SJCRH30 (cell line): Measurements from ENCODE around the gene FGGY. TPM values are rescaled to one million over a fixed set of nuclear protein-coding genes. Genes with fewer than 3 reads are reported as not detected.
A peak's percentile ranks its signal among the peaks of the same experiment; 100 is the strongest.

Experiments used
- DNase-seq, 2 experiments: peaks; one replicate each; pipeline ENCODE4 v3.0.0-alpha.2; 2015 to 2020
- H3K27ac ChIP-seq: fragments of 250-450 bp; sonication (Bioruptor Pico); 2 replicates; pipeline ENCODE4 v1.5.1; 2020; ENCODE audit warnings: mild to moderate bottlenecking, moderate library complexity
- H3K27me3 ChIP-seq: fragments of 250-450 bp; sonication (Bioruptor Pico); 2 replicates; pipeline ENCODE4 v1.5.1; 2020; ENCODE audit warnings: mild to moderate bottlenecking, moderate library complexity
- H3K36me3 ChIP-seq: fragments of 250-450 bp; sonication (Bioruptor Pico); 2 replicates; pipeline ENCODE4 v1.5.1; 2020; ENCODE audit warnings: mild to moderate bottlenecking, moderate library complexity
- H3K4me1 ChIP-seq: fragments of 250-450 bp; sonication (Bioruptor Pico); 2 replicates; pipeline ENCODE4 v1.5.1; 2020; ENCODE audit warnings: mild to moderate bottlenecking, moderate library complexity
- H3K4me3 ChIP-seq: fragments of 250-450 bp; sonication (Bioruptor Pico); 2 replicates; pipeline ENCODE4 v1.5.1; 2020; ENCODE audit warnings: mild to moderate bottlenecking, moderate library complexity
- H3K9me3 ChIP-seq: fragments of 250-450 bp; sonication (Bioruptor Pico); replicated peaks from 2 replicates; pipeline ENCODE4 v1.5.1; 2020; ENCODE audit warnings: mild to moderate bottlenecking, moderate library complexity
- total RNA-seq: library from RNA; depleted of rRNA; stranded (reverse); fragments of >200 nt; shearing (Covaris generic); gene quantifications from 2 replicates; pipeline ENCODE4 v1.2.3, GENCODE V29; 2014

Gene FGGY
- total RNA-seq, 1 experiment from 2014 or later = 31.8 TPM

DNA sequence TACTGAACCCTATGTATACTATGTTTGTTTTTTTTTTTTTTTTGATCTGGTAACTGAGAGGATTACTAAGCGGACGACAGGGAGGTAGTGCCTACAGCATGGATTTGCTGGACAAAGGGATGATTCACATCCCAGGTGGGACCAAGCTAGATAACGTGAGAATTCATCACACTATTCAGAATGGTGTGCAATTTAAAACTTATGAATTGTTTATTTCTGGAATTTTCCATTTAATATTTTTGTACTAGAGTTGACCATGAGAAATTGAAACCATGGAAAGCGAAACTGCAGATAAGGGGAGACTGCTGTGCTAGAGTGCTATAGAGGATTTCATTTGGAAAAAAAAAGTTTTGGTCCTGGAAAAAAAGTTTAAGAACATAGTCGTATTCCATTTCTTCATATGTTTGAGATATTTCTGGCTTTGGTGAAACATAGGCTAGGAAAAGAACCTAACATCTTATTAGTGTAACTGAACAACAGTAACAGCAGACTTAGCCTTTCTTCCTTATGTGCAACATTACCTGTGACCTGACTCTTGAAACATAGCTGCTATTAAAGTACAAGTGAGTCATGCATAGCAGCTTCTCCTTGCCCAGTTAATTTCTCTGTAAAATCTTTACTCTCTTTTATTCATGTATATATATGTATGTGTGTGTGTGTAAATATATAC lies 202.5 kb downstream of the FGGY start:
- Histone ChIP-seq H3K36me3 (no peaks in the 10 kb centered on the region), H3K9me3 (peaks cover 7% of the 10 kb centered on the region), H3K27ac (peak overlapping the region; percentile 46), H3K4me3 (no peak overlapping the region), H3K27me3 (no peaks in the 10 kb centered on the region), H3K4me1 (peaks cover 31% of the 10 kb centered on the region)
- no peak for DNase-seq

DNA sequence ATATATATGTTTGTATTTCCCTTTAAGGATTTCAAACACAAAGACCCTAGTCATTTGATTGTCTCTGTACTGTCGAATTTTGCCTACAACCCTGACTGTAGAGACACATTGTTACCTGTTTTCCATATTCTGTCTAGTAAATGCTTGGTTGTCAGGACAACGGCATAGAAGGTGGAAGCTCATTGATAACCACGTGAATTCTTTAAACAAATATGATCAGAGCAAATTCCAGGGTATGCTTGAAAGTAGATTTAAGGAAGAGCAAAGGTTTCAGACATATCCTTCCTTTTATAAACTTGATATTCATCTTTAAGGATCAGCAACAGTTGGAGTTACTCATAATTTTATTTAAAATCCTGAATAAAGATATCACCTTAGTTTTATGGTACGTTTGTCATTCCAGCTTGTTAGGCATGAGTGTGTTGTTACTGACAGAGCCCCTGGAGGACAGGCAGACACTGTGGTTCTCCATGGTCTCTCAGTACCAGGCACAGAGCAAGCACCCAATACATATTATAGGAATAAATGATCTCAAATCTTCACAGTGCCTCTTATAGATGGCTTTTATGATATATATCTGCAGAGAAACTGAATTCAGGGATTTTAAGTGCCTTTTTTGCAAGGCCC lies 203.2 kb downstream of the FGGY start:
- H3K4me3 ChIP-seq = no peak overlapping the region
- no peaks in the 10 kb centered on the region for H3K36me3 ChIP-seq
- peak overlapping the region; percentile 46; the same call in 1 of the 2 replicates for H3K27ac ChIP-seq
- DNase-seq = no peak
- H3K9me3 ChIP-seq = peaks cover 7% of the 10 kb centered on the region
- H3K27me3 ChIP-seq = no peaks in the 10 kb centered on the region
- H3K4me1 ChIP-seq = peaks cover 36% of the 10 kb centered on the region

DNA sequence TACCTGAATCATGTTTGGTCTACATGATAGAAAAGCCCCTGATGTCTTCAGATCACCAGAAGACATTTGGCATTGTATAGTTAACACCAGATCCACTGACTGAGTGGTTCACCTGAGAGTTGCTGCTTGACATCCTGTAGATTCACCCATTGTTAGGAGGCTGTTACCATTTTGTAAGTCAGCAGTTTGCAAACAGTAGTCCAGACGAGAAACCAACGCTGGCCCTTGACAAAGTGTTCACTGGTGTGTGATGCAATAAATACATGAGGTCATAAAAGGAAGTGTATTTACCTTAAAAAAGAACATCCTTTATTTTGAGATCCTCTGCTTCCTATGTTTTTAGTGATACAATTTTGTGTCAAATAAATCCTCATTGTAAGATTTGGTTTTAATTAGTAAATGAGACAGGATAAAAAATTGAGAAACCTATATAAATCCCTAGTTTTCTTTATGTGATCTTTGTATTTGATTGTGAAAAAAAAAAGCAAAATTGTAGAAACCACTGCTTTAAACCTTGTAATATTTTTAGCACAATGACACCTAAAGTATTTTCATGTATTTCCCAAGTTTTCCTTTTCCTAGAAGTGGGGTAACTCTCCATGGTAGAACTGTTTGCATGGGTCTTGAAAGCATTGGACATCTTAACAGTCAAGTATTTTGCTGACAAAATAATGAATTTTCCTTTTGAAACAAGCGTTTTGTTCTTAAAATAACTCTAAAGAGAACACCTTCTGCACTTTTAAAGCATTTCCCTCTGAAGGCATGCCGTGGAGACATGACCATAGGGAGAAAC lies 204.3 kb downstream of the FGGY start:
- DNase-seq = no peak
- H3K9me3 ChIP-seq = peaks cover 1% of the 10 kb centered on the region; the same call in 1 of the 2 replicates
- no peaks in the 10 kb centered on the region for H3K27me3 ChIP-seq
- H3K27ac ChIP-seq = no peak overlapping the region
- no peak overlapping the region for H3K4me3 ChIP-seq
- H3K4me1 ChIP-seq = peaks cover 46% of the 10 kb centered on the region
- H3K36me3 ChIP-seq = no peaks in the 10 kb centered on the region

DNA sequence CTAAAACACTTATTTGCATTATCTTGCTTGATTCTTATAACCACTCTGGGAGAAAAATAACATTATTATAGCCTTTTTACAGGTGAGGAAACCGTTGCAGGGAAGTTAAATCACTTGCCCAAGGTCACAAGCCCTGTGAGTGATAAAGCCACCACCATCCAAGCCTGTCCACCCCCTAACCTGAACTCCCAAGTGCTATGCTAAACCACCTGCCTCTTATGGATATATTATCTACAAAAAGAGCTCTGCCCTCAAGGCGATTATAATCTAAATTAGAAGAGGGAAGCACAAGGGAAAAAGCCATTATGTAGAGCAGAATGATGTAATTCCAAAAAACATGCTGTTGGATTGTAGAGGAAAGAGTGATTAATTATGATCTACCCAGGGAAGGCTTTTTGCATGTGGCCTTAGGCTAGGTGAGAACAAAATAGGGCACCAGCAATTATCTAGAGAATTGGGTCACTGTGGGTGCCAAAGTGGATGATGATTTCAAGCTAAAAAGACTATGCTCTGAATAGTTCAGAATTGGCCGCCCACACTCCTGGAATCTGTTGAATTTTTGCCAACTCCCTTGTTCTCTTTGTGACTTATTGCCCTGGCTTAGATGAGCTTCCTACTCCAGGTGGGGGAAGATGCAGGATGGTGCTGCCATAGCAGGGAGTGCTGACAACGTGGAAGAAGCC lies 205.3 kb downstream of the FGGY start:
- DNase-seq = no peak
- no peaks in the 10 kb centered on the region for H3K36me3 ChIP-seq
- H3K9me3 ChIP-seq = no peaks in the 10 kb centered on the region; the same call in 1 of the 2 replicates
- H3K27ac ChIP-seq = no peak overlapping the region
- H3K4me3 ChIP-seq = no peak overlapping the region
- H3K27me3 ChIP-seq = no peaks in the 10 kb centered on the region
- H3K4me1 ChIP-seq = peaks cover 52% of the 10 kb centered on the region

DNA sequence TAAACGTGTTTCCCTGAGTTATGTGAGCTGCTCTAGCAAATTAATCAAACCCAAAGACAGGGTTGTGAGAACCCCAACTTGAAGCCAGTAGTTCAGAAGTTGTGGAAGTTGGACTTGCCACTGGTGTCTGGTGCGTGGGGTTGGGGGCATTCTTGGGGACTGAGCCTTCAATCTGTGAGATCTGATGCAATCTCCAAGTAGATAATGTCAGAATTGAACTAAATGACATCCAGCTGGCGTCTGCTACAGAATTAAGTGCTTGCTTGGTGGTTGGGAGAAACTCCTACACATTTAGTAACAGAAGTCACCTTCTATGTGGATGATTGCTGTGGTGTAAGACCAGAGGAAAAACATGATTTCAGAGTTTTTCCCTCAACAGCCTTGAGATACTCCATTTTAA lies 207.4 kb downstream of the FGGY start:
- Histone ChIP-seq H3K36me3 (no peaks in the 10 kb centered on the region), H3K27me3 (no peaks in the 10 kb centered on the region), H3K9me3 (no peaks in the 10 kb centered on the region; the same call in 1 of the 2 replicates), H3K4me1 (peaks cover 50% of the 10 kb centered on the region), H3K27ac (no peak overlapping the region), H3K4me3 (no peak overlapping the region)
- DNase-seq = no peak

DNA sequence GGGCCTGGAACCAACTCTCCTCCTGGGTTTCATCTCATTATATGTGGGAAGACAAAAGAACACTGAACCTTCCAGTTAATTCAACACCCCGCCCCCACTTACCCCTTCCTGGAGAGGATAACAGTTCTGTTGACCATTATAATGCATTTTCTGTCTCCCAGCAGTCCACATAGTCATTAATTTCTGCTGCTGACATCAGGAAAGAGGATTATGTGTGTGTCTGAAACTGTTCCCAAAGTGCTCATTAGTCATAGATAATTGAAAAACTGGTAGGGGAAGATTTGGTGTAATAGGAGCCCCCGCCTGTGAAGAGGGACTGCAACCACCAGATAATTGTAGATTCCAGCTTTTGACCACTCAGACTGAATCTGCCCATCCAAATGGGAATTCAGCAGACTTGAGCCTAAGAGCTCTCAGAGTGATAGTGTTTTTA lies 208.7 kb downstream of the FGGY start:
- no peak overlapping the region for H3K4me3 ChIP-seq
- H3K27ac ChIP-seq = peak overlapping the region; percentile 57
- H3K27me3 ChIP-seq = no peaks in the 10 kb centered on the region
- H3K9me3 ChIP-seq = no peaks in the 10 kb centered on the region; the same call in 1 of the 2 replicates
- H3K4me1 ChIP-seq = peaks cover 42% of the 10 kb centered on the region
- DNase-seq = peak; percentile 59 to 81
- H3K36me3 ChIP-seq = no peaks in the 10 kb centered on the region

DNA sequence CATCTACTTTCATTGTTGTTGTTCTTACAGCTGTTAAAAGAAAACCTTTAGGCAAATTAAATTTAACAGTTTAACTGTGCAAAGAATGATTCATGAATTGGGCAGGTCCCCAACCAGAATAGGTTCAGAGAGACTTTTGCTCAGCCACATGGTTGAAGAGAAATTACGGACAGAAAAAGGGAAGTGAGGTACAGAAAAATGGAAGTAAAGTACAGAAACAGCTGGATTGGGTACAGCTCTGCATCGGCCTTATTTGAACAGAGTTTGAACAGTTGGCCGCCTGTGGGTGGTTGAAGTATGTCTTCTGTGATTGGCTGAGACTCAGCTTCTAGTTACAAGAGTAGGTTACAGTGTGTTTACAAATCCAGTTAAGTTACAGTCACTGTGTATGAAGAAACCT lies 210.1 kb downstream of the FGGY start:
- Histone ChIP-seq H3K27me3 (no peaks in the 10 kb centered on the region), H3K4me1 (peaks cover 40% of the 10 kb centered on the region), H3K36me3 (no peaks in the 10 kb centered on the region), H3K27ac (peak overlapping the region; percentile 57; the same call in 1 of the 2 replicates), H3K4me3 (no peak overlapping the region), H3K9me3 (no peaks in the 10 kb centered on the region; the same call in 1 of the 2 replicates)
- DNase-seq = peak; percentile 35 to 61

DNA sequence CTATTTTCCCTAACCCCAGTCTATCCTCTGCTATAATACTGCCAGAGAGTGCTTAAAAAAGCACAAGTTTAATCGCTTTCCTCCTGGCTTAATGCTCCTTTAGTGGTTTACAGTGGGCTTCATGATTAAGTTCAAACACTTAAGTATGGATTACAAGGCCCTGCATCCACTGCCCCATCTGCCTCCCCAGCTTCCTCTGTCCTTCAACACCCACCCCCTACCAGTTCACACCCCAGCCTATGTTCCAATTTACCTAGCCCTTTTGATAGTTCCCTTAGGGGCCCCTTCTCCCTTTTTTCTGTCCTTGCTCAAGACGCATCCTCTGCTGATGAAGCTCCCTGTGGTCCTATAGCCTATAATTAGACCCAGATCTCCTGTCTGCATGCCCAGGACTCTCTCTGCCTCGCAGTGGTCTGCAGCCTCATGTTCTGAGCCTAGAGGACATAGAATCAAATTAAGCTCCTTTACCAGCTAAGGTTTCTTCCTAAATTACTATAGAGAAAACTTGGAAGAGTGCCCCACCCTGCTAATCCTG lies 212.5 kb downstream of the FGGY start:
- H3K4me3 ChIP-seq = no peak overlapping the region
- DNase-seq = no peak
- no peaks in the 10 kb centered on the region; the same call in 1 of the 2 replicates for H3K9me3 ChIP-seq
- H3K27ac ChIP-seq = no peak overlapping the region
- peaks cover 6% of the 10 kb centered on the region; the same call in 1 of the 2 replicates for H3K36me3 ChIP-seq
- peaks cover 34% of the 10 kb centered on the region for H3K4me1 ChIP-seq
- H3K27me3 ChIP-seq = no peaks in the 10 kb centered on the region

DNA sequence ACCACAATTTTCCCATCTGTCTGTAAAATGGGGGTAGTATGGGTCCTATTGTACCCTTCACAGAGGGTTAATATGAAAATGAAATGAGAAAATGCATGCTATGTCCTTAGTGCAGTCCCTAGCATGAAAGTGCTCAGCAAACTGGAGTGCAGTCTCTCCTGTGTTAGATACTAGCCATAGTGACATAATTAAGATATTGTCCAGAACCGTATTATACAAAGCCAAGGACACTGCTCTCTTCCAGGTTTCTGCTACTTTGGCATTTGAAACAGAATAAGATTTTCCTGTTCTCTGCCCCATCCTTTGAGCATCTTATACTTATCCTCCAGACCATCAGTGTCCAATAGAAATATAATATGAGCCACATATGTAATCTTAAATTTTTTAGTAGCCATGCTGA lies 213.4 kb downstream of the FGGY start:
- no peaks in the 10 kb centered on the region; the same call in 1 of the 2 replicates for H3K9me3 ChIP-seq
- H3K36me3 ChIP-seq = peaks cover 6% of the 10 kb centered on the region; the same call in 1 of the 2 replicates
- DNase-seq = no peak
- H3K27me3 ChIP-seq = no peaks in the 10 kb centered on the region
- H3K27ac ChIP-seq = no peak overlapping the region
- H3K4me3 ChIP-seq = no peak overlapping the region
- peaks cover 28% of the 10 kb centered on the region for H3K4me1 ChIP-seq

DNA sequence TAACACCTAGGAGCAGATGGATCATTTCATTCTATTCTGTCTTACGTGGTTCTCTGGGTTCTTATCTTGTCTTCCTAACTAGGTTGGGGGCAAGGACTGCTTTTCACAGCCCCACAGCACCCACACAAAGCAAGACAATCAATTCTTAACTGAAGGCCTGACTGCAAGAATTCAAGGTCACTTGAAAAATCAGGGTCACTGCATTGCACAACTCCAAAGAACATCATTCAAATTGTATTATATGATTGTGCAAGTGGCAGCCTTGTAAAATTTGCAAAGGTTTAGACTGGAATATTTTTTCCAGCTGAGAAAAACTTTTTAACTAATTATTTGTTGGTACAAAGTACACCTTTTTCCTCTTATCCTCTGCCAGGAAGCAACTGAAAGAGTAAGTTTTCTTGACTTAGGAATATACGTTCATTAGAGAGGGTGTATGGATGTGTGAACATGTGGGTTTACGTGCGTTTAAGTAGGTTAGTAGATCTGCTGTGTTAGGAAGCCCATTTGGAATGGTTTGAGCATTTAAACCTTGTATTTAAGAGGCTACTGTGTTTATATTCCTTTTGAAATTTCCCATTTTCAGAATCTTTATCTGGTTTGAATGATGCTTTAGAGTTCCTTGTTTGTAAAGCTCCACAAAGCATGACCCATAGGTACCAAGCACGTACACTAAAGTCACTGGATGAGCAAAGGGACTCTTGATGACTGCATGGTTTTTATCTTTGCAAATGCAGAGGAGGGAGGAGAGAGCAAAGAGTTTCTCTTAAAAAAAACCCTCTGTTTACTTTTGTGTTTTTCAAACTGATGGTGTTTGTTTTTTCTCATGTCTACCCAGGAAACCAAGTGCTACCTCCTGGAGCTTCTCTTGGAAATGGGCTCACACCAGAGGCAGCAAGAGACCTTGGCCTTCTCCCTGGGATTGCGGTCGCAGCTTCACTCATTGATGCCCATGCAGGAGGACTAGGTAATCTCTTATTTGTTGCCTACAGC lies 214.9 kb downstream of the FGGY start:
- H3K9me3 ChIP-seq = no peaks in the 10 kb centered on the region; the same call in 1 of the 2 replicates
- H3K27ac ChIP-seq = no peak overlapping the region
- H3K4me3 ChIP-seq = no peak overlapping the region
- H3K27me3 ChIP-seq = no peaks in the 10 kb centered on the region
- DNase-seq = no peak
- H3K4me1 ChIP-seq = peaks cover 17% of the 10 kb centered on the region
- peaks cover 6% of the 10 kb centered on the region; the same call in 1 of the 2 replicates for H3K36me3 ChIP-seq

DNA sequence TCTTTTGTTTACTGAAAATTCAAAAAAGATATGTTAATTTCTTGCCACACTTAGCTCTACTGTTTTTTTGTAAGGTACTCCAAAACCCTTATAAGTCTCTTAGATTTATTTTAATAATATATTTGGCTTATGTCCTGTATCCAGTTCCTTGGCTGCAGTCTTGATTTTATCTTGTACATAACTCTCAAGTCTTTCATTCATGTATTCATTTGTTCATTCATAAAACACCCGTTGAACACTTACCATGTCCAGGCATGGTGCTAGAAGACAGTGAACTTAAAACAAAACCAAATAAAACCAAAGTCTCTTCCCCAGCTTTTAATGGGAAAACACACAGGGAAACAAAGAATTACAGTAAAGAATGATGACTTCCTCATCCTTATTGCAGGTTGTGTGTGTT lies 215.8 kb downstream of the FGGY start:
- peaks cover 11% of the 10 kb centered on the region for H3K4me1 ChIP-seq
- no peak for DNase-seq
- no peak overlapping the region for H3K27ac ChIP-seq
- H3K4me3 ChIP-seq = no peak overlapping the region
- H3K36me3 ChIP-seq = peaks cover 6% of the 10 kb centered on the region; the same call in 1 of the 2 replicates
- H3K27me3 ChIP-seq = no peaks in the 10 kb centered on the region
- no peaks in the 10 kb centered on the region for H3K9me3 ChIP-seq

DNA sequence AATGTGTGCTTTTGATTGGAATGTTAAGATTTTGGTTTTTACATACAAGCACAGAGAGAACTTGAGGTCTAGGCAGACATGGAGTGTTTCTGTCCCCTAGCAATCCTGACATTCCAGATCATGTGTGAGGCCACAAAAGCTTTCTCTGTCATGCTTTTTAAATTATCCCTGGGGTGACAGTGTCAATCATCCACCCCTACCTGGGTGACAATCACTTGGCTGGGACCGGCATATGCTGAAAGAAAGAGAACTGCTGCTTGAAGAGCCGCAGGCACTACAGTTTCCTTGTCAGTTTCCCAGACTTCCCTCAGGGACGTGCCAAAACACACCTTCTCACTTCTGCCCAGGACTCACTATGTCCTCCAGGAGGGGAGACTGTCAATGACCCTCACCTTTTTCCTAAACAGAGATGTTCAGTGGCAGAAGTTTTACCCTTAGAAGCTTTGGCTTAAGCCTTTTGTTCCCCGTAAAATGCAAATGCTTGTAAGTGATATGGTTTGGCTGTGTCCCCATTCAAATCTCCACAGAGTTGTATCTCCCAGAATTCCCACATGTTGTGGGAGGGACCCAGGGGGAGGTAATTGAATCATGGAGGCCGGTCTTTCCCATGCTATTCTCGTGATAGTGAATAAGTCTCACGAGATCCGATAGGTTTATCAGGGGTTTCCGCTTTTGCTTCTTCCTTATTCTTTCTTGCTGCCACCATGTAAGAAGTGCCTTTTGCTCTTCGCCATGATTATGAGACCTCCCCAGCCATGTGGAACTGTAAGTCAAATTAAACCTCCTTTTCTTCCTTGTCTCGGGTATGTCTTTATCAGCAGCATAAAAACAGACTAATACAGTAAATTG lies 217.4 kb downstream of the FGGY start:
- Histone ChIP-seq H3K27me3 (no peaks in the 10 kb centered on the region), H3K4me1 (peaks cover 2% of the 10 kb centered on the region; the same call in 1 of the 2 replicates), H3K36me3 (peaks cover 6% of the 10 kb centered on the region; the same call in 1 of the 2 replicates), H3K27ac (no peak overlapping the region), H3K9me3 (no peaks in the 10 kb centered on the region), H3K4me3 (no peak overlapping the region)
- DNase-seq = no peak
